Measurements from ENCODE around the gene TTLL11.

TTLL11 gene

DNA sequence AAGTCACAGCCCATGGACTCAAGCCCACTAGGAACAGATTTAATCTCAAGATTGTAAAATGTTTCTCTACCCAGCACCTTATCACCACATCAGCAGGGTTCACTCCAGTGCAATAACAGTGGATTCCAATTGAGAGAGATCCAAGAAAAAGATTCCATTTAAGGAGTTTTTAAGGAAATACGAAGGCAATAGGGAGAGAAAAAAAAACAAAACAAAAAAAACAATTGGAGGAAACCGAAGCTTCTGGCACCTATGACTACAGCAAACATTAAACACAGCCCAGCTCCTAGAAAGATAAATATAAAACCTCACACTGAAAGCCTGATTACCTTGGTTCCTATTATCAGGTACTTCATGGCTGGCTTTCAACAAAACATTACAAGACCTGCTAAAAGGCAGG is 249.0 kb downstream of the TTLL11 start:
- DNase-seq = no peak

DNA sequence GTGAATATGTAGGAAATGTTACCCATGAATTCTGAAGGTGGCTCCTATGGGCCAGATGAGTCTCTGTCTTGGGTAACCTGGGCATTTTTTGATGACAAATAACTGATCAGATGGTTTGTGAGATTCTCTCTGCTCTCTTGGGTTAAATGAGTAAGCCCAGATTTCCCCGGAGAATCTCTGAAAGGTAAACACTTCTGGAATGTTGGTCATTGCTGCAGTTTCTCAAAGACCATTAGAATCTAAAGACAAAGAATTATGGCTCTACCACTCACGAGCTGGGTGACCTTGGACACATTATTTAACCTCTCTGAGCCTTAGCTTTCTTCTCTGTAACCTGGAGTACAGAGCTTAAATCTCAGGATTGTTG is 250.5 kb downstream of the TTLL11 start:
- no peak for DNase-seq

DNA sequence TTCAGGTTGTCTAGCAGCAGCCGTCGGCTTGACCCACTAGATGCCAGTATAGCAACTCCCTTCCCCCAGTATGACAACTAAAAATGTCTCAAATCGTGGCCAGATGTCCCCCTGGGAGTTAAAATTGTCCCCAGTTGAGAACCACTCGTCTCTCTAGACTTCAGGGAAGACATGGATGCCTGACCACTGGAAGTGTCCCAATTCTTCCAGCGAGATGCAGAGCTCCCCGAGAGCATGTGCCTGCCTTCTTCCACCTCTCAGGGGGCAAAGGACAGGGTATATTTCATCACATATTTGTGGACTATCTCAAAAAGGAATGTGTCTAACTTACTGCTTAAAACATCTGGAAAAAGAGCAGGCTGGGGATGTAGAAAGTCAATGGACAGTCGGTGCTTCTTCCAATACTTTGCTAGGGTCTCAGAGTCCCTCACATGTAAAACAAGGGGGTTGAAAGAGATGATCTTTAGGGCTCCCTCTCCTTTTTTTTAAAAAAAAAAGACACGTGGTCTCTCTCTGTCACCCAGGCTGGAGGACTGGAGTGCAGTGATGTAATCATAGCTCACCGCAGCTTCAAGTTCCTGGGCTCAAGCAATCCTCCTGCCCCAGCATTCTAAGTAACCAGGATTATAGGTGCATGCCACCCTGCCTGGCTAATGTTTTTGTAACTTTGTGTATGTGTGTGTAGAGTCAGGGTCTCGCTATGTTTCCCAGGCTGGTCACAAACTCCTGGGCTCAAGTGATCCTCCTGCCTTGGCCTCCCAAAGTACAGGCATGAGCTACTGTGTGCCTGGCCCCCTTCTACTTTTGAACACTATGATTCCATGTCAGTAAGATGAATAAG is 251.1 kb downstream of the TTLL11 start:
- no peak for DNase-seq

DNA sequence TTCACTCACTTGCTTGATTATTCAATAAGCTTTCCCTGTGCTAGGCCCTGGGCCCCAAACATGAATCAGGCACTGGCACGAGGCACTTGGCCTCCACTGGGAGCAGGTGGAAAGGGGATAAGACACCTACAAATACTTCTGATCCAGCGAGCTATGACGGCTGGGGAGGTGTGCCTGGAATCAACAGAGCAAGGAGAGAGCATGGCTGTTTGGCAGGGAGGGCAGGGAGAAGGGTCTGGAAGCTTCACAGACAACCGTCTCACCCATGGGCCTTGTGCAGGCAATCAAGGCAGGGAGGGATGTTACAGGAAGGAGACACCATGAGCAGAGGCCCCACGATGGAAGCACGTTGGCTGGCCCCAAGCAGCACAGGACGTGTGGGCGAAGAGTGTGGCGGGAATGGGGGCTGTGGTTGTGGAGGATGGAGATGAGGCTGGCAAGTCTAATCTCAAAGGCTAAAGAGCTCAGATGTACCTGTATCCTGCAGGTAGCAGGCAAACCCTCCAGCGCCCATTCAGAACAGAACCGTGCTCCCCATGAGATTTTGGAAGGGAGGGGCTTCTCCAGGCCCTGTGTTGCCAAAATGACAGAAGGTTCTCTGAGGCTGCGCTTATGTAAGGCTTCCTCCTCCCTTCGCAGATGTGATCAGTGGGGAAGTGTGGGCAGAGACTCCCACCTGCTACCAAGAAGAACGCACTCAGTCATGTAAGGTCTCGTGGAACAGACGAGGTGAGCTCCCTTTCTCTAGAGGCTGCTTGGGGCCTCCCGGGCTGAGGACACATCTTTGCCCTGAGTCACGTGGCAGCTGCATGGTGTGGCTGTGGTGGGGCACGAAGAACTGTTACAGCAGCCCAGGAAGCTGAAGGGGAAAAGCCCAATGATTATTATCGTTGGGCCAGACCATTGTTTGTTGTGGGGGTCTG is 252.0 kb downstream of the TTLL11 start:
- no peak for DNase-seq

DNA sequence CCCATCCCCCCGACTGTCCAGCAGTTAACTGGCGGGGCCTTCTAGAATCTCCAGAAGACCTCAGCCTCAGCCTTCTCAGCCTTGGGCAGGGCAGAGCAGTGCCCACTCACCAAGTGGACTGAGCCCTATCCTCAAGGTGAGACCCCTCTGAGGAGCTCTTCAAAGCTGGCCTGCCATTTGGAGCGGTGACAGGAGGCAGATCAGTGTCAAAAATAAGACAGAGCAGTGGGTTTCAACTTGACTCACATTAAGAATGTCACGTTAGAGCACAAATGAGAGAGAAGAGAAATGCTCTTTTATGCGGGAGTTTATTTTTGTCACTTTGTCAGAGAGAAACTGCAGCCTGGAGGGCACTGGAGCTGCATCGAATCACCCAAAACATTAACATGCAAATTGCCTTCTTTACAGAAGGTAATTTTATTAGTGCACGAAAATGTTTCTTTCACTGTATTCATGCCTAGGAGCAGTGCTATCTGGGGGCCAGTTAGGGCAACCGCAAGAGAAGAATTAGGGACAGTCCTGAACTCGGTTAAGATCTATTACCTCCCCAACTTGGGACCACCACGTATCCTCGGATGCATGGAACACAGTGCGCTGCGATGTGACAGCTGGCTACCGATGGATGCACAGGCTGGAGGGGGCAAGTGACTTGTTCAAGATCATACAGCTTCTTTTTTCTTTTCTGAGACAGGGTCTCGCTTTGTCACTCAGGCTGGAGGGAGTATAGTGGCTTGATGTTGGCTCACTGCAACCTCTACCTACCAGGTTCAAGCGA is 253.2 kb downstream of the TTLL11 start:
- no peak for DNase-seq

DNA sequence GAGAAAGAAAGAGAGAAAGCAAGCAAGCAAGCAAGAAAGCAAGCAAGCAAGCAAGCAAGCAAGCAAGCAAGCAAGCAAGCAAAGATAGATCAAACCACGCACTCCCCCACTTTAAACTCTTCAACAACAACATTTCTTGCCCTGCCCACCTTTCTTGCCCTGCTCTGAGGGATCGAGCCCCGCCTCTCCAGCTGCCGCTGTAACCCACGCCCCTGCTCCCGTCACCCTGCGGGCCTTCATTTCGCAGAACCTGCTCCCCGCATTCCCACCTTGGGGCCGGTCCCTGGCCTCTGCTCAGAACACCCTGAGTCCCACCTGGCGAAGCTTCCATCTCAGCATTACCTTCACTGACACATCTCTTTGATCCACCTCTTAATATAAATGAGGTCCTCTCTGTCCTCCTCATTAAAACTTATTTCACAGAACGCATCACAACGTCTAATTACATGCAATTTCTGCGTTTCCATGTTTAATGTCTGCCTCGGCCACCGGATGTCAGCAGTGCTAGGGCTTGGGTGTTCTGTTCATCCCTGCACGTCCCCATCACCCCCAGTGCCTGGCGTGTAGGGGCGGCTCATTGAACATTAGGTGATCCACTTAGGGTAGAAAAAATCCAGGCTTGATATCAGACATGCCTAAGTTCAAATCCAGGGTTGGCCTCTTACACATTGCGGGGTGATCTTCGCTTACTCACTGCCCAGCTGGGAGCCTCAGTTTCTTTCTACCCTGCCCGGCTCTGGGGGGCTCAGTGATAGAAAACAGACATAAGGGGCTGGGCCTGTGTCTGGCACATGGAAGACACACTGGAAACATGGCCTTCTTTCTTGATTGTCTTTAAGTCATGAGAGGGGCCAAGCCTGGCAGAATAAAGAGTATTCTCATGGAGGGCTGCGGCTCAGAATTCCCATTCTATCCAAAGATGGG is 254.1 kb downstream of the TTLL11 start:
- DNase-seq = no peak

DNA sequence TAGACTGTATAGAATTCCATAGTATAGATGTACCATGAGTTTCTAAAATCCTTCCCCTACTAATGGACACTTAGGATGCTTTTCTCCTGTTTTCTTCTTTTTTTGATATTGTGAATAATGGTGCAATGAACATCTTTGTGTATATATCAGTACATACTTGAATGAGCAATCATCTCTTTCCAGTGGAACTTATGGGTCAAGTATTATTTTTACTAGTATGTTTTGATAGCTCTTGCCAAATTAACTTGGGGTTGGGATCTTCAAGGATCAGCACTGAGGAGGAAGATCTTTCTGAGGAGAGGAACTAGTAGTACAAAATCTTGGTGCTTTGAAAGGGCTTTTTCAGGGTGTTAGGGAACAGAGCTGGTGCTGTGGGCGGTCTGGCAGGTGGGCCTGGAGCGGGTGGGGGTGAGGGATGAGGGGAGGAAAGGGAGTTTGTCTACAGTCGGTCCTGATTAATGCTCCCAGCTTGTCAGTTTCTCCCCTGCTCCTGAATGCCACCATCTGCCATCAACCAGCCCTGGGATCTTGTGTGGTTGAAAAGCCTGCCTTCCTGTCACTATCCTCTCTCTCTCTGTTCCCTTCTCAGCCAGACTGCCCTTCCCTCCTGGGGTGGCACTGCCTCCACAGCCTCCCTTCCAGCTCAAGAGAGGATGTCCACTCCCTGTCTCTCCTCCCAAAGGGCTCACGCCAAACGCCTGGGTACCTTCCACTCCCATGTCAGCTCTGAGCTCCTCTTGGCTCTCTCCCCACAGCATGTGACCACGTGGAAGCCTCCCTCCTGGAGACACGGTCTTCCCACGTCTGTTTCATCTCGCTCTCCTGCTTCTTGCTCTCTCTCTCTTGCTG is 255.8 kb downstream of the TTLL11 start:
- no peak for DNase-seq

DNA sequence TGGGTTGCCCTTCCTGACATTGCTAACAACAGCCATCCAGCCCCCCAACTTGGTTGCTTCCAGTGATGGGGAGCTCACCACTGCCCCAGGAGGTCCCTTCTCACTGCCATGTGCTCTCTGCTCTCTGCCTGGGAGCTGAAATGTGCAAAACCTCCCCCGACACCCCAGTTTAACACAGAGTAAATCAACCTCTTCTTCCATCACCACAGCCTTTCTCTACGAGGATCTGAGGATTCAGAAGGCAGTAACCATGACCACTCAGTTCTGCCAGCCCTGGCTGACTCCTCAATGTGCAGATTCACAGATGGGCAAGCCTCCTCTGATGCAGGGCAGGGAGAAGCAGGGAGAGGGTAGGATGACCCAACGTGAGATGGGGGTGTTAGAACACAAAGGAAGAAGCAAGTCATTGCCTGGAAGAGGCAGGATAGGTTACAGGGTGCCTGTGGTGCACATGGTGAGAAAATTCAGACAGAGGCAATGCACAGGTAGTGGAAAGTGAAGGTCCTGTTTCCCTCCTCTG is 256.7 kb downstream of the TTLL11 start:
- DNase-seq = no peak

DNA sequence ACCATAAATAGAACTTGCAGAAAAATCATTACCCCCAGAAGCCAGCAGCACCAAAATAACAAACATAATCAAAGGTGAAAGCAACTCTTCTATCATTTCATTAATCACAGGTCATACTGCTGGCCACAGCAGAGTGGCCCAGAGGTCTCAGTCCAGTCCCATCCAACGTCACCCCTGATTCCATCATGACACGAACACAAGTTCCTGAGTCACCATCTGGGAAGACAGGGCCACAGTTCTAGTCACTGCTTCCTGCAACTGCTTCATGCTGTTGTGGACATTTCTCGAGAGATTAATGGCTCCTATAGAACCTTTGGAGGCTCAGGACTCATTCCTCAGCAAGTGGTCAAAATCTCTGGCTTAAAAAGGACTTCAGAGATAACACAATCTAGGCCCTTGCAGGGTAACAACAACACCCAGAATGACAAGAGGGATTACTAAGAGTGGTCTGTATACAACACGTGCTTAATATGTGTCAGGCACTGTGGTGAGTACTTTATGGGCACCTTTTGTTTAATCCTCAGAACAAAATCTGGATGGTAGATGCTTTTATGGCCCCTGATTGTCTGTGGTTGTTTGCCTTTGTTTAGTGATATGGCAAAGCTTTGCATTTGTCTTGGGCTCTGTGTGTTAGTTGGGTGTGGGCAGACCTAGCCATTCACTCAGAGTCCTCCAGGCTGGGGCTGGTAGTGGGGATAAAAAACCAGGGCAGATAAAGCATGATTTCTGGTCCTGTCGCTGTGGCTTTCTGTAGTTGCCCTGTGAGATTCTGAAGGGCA is 257.3 kb downstream of the TTLL11 start:
- DNase-seq = no peak

DNA sequence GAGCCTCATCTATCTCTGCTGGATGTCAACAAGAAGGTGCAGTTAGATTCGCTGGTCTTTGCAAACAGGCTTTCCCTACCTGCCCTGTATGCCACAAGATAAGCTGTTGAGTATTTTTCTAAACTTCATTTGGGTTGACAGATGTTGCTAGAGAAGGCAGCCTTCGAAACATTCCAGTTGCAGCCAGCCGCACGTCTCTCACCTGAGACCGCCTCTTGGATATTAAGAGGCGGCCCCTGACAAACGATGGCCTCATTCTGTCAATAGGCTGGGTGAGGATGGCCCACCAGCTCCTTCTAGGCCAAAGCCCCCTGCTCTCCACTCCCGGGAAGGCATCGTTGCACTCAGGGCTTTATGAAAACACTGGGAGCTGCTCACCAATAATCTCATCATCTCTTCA is 260.0 kb downstream of the TTLL11 start:
- no peak for DNase-seq

DNA sequence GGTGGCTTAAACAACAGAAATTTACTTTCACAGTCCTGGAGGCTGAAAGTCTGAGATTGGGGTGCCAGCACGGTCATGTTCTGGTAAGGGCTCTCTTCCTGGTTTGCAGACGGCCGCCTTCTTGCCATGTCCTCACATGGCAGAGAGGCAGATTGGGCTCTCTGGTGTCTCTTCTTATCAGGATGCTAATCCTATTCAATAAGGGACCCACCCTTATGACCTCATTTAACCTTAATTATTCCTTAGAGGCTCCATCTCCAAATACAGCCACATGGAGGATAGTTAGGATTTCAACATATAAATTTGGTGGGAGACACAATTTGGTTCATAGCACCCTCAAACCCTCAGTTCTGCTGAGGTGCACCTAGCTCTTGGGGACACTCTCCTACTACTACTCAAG is 261.2 kb downstream of the TTLL11 start:
- DNase-seq = no peak

DNA sequence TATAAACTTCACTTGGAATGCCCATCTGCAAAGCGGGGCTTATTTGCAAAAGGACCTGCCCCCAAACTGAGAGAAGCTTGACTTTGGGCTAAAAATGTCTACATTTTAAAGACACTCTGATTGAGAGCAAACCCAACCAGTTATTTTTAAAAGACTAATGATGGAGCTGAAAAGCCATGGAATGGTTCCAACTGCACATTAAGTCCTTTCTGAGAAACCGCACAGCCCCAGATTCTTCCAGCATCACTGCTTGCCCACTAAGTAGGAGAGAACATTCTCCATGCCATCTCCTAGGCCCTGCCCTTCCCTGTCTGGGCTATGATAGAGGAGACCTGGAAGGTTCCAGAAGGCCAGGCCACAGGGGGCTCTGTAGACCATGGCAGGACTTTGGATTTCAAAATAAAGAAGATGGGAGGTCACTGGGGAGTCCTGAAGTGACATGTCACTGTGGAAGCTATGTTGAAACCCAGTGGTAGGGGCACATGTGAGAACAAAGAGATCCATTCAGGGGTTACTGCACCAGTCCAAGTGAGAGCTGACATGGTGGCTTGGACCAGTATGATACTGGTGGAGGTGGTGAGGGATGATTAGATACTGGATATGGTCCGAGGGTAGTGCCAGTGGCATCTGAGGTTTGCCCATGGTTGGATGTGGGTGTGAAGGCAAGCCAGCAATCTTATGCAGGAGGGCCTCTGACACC is 262.5 kb downstream of the TTLL11 start:
- DNase-seq = no peak

DNA sequence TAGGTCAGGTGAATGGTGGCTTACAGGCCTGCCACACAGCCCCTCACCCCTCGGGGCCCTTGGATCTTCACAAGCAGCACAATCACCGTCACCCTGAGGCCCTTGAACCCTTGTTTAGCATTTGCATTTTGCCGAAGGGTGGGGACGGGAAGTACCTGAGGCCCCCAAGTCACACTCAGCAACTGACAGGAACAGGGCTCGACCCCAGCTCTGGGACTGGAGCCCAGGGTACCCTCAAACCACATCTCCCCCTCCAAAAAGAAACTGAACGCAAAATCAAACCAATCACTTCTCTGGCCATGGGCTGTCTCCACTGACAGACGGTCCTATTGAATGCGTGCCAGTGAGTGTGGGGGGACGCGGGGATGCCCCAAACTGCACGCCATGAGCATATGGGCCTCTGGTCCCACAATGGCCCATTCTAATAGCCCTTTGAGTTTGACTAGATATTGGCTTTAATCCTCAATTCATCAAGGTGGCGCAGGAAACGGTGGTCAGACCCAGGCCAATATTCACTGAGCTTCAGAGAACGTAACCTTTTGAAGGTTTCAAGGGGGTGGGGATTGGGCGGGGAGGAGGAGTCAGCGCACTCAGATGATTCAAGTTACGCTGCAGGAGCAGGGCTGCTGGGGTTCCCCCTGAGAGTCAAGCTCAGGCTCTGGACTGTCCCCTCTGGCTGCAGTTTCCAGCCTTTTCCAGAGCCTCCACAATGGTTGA is 265.7 kb downstream of the TTLL11 start:
- no peak for DNase-seq

DNA sequence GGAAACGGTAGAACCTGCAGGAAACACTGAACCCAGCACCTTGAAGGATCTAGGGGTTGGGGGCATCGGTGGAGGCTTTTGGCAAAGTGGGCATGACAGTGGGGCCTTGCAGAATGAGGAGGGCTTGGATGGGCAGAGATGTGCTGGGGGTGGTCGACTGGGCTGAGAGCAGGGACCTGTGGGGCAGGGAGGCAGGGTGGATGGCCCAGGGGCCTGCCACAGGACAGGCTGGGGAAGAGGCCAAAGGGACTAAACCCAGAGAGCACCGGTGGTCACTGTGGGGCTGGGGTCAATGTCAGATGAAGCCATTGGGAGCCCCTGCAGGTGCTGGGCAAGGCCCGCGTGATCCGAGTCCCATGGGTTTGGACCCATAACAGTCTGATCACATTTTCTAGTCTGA is 266.4 kb downstream of the TTLL11 start:
- DNase-seq = no peak

DNA sequence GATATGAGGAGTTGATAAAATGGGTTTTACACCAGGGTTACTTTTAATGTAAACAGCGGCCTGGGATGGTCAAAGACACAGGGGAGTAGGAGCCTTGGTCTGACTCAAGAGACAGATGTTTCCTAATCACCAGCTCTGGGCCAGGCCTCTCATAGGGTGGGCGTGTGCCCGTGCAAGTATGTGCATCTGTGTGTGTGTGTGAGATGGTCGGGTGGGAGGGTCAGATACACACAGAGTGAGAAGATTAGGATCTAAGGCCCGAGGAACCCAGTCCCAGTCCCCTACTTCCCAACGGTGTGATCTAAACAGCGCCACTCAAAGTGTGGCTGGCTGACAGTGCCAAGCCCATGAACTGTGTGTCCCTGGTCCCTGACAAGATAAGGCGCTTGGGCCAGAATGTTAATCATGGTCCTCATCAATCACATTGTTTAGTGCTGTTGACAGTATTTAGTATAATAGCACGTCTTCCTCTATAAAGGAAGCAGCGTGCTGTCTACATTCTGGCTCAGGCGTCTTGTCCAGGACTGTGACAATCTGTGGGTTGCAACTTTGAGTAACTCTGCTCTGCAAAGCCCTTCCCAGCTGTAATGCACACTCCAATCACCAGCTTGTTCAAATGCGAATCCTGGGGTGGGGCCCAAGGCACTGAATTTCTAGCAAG is 267.9 kb downstream of the TTLL11 start:
- no peak for DNase-seq

DNA sequence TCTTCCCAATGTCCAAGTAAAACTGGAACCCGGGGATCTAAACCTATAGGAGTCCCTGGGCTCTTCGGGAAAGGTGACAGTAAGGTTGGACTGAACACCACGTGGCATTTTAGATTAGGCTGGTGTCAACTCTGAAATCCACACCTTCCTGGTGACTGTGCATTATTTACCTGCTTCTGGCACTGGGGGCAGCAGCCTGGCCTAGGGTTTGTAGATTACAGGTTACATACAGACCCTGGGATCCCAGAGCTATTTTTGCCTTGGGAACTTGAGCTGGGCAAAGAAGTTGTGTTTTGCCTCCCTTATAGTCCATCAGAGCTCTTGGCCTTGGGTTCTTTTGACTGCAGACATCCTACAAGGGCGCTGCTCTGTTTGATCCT is 268.5 kb downstream of the TTLL11 start:
- no peak for DNase-seq

DNA sequence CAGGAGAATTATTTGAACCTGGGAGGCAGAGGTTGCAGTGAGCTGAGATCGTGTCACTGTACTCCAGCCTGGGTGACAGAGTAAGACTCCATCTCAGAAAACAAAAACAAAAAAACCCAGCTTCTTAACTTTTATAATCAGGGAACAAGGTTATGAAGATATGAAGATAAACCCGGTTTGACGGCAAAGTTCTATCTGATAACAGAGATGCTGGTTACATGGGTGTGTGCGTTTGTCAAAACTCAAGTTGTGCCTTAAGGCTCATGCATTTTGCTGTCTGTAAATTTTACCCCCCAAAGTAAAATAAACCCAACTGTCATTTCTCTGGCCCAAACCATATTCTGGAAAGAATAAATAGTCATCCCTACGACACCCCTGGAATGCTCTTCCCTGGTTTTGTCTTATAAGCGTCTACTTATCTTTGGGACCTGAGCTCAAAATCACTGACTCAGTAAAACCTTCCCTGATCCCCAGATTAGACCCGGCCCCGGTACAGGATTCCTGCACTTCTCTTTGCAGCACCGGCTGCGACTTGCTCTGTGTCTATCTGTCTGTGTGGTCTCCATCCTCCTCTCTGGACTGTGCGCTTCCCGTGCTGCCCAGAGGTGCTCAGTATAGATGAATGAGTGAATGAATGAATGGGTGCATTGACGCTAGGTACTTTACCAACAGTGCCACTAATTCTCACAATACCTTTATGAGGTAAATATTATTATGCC is 269.5 kb downstream of the TTLL11 start:
- DNase-seq = no peak

Data from CD4-positive, alpha-beta T cell treated with Interferon alpha-2 for 1 hour (primary cell).